HG03159 (cell line): Measurements from ENCODE around the gene ABLIM1.

Experiments used
- ATAC-seq: cut with Tn5 transposase; IDR thresholded peaks from one replicate; pipeline ENCODE4 v1.9.1; 2021; ENCODE audit warnings: mild to moderate bottlenecking, moderate library complexity; ENCODE audit not compliant: unreplicated experiment

ABLIM1 gene

DNA sequence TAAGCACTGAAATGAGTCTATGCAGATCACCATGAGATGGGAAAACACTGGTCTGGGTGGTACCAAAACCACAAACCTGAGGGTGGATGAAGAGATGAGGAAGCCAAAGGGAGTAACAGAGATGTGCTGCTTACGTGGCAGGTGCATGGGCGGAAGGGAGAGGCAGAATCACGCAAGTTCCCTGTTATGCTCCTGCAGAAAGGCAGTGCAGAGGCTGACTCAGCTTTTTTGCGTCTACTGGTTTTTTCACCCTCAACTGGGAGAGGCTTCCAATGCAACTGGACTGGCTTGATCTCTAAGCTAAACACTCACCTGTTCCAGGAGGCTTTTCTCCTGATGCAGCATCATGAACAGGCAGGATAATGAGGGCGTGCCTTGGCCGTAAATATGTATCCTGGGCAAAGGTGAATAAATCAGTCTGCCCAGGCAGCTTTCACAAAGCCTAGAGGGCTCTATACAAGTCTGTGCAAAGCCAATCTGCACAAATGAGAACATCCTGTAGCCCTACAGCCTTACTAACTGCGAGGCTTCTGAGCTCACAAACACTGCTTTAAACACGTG lies 158.4 kb downstream of the ABLIM1 start:
- peak; percentile 17 for ATAC-seq

DNA sequence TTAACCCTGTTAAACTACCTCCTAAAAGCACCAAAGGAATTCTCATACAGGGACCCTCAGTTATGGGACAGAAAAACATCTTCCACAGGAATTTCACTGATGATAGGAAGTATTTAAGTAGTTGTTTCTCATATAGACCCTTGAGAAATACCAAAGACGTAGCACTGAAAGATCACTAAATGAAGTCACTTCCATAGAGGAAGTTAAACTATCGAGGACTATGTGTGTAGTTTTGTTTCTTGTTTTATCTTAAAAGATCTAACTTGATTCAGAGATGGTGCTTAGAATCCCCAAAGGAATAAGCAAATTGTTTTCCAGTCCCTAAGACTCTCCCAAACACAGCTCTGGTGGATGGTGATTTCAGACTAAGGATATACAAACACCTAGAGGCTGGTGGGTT lies 159.0 kb downstream of the ABLIM1 start:
- peak; percentile 32 for ATAC-seq

DNA sequence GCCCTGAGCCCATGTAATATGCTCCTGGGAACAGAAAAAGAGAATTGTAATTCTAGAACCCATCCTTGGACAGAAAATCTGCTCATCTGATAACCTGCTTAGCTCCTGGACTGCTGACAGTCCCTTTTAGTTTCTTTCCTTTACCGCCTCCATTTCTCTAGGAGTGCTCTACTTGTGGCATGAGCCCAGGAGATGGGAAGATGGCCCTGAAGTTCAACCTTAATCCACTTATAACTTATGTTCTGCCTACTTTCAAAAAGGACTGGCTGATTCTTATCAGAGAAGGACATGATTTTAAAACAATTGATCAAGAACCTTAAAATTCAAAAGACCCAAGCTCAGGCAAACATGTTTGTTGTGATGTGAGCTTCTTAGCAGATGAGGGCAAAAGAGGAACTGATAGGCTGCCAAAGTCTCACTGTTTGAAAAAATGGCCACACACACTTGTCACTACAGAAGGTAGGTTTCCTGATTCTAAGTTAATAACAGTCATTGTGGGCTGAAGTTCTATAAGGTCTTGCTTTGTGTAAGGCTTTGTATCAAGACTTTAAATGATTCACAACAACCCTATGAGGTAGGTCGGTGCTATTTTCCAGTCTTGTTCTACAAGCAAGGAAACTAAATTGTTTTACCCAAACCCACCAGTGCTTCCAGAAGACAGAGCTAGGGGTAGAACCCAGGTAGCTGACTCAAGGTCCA lies 159.5 kb downstream of the ABLIM1 start:
- peak; percentile 70 for ATAC-seq

DNA sequence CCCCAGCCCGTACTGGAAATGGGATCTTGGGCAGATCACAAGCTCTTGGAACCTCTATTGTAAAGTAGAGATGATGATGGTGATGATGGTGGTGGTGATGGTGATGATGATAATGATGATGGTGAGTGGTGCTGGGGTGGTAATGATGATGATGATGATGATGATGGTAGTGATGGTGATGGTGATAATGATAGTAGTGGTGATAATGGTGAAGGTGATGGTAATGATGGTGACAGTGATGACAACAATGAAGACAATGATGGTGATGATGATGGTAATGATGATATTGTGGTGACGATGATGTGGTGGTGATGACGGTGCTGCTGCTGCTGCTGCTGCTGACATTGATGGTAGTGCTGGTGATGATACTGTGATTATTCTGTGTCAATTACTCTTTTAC lies 162.8 kb downstream of the ABLIM1 start:
- ATAC-seq: no peak

DNA sequence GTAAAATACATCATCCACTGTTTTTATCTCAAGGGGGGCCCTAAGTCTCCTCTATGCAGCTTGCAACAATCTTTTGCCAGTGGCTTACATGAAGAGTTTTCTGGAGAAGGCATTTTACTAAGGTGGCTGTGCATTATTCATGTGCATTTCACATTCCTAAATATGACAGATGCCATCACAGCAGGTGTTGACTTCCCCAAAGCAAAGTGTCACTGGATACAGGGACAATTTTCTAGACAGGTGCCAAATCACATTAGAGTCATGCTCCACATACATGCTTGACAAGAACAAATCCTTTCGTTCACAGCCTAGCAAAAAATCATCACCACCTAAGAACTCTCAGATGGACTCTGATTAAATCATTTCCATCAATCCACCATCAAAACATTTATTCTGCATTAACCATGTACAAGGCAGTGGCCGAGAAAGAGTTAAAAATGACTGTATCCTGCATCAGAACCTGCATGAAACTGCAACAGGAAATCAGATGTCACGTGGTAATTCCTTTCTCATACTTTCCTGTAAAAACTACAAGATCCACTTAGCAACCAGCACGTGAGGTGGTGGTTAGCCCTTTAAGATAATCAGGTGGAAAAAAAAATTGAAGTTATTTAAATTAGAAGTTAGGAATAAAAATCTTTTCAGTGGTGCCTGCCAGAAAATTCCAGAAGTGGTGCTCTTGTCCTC lies 165.6 kb downstream of the ABLIM1 start:
- peak; percentile 33 for ATAC-seq

DNA sequence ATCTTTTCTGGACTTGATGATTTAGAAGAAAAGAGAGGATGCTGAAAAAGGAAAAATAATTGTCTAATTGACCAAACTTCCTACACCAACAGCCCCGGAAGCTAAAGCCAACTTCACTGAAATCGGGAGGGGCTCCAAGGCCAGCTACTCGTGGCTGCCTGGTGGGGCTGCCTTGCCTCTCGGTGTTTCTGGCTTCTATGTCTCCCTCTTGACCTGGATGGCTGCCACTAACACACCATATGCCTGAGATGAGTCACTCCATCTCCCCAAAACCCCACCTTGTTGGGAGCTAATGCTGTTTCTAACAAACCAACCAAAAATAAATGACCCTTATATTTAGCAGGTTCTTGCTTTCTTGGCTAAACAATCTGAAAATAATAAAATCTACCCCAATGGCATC lies 166.1 kb downstream of the ABLIM1 start:
- no peak for ATAC-seq

DNA sequence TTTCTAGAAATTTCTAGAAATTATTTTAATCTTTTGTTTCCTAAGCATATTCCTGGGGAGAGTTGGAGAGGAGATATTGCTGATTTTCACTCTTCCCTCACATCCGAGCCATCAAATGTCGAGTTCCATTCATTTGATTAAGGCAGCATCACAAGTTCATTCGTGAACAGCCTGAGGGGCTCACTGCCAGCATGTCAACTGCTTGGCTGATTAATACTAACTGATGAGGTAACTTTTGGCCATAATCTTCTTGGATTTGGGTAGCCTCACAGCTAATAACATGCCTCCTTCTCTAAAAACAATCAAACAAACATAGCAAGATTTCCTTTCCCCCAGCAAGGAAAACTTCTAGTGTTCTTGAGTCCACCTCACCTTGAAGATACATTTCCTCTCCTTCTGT lies 166.7 kb downstream of the ABLIM1 start:
- no peak for ATAC-seq

DNA sequence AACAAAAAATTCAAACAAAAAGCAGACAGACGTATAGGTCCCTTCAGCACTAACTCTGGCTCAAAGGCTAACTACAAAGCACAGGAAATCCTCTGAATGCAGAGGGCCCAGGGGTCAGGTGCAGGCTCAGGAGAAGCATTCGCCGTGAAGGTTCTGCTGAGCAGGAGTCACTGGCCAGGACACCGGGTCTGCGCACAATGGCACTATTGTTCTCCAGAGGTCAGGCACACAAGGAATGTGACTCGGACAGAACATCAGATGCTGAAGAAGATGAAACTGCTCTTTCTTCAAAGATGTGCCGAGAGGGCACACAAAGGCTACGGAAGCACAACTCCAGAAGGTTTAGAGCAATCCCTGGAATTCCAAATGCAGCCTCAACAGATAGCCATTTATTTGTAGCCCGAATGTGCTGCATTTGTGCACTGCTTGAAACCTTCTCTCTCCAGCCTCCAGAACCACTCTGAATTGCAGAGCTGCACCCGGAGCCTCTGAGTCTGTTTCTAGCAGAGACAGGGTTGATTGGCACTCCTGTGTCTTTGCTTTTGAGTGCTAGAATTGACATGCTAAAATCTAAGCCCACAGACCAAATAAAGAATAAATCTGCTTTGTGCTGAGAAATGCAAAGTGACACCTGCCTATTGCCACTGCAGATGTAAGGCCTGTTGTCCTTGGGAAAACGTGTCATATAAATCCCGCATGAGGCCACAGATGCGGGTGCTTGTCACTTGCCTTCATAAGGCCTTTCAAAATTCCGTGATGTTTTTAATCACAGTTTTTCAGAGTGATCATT lies 168.4 kb downstream of the ABLIM1 start:
- no peak for ATAC-seq

DNA sequence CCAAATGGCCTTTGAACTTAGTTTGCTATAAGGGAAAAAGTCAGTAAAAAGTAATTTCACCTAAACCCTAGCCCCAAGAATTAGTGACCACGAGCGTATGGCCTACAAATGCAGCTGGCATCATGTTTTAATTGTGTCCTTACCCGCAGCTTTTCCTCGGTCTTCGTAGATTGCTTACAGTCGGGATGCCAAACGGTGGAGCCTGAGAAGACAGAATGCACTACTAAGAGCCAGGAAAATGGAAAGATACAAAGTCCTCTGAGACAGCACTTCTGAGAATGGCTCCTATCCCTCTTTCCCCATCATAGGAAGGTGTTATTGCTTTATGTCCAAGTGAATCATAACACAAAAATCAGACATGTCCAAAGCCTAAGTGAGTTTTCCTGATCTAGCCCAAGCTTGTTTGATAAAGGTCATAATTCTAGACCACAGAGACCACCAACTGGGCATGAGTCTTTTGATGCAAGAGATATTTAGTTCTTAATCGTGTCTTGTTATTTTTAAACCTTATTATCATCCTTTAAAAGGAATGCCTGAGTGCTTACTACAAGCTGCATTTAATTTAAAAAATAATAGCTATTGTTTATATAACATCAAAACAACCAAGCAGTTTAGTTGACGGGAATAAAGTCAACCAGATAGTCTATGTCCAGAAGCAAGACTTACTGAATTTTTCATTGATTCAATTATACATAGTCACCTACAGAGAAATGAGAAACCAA lies 170.1 kb downstream of the ABLIM1 start:
- no peak for ATAC-seq

DNA sequence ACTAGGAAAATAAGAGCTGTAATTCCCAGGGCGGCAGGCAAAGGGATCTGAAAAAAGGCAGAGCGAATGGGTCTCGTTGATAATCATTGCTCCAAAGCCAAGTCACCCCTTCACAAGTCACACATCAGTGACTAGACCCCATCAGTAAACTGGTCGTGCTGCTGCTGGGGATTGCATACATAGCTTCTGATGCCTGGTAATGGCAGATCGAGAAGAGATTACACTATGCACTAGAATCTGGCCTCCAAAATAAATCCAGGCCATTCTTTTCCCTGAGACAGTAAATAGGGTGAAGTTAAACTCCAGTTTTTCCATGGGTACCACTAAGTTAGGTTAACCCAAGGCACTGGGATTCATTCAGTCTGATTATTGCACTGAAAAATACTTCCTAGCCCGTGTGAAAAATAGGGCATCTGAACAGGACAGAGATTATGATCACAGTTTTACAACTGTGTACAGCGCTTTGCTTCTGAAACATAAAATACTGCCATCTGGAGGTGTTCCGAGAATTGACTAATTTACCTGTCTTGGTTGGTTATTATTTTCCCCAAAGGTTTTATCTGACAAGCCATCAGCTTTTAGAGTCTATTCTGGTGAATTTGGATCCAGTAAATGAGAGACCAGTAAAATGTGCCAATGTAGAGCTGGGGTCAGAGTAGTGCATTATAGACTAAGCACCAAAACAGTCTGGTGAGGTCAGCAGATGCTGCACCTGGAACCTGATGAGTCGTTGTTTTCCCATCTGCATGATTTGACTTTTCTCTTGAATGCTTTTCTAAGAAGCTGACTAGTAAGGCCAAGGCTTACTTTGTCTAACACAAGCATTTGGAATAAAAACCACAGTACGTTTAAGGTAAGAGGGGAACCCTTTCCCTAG lies 170.9 kb downstream of the ABLIM1 start:
- ATAC-seq: no peak

DNA sequence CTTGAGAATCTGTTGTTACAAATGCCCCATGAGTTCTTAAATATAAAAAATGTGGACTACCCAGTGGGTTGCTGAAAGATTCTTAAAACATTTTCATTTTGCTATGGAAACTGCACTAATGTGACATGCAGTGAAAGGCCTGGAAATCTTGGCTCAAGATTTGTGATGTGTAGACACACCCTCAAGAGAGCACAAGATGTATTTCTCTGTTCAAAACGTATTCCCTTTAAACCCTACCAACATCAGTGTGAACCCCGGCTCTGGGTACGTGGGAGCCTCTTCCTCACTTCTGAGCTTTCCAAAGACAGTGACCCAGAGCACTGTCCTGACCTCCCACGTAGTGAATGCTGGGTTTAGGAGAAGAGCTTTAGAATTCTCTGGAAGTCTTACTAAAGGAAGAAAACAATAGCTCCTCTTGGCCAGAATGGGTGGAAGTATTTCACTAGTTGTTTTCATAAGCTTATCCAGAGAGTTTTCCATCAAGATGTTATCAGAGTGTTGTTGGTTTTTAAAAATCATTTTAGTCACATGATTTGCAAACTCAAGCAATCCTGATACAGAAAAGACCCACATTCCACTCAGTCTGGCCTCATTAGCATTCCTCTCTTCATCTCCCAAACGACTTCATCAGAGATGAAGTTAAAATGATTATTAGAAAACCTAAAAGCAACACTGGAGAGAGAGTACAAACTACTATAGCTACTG lies 172.2 kb downstream of the ABLIM1 start:
- ATAC-seq: no peak

DNA sequence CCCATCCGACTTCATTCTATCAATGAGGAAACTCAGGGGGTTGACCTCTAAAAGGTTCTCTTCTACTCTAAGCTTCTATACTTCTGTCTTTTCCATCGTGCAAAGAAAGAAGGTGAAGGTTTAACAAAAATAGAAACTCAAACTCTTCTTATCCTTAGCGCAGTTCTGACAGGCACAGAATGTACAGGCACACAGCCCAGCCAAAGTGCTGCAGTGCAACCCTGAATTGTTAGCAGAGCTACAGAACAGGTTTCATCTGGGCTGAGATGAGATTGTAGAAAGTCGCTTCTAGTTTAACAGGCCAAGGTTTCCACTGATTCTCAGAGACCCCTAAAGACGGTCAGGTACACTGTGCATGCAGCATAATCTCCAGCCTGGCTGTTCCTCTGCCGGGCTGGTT lies 174.5 kb downstream of the ABLIM1 start:
- no peak for ATAC-seq

DNA sequence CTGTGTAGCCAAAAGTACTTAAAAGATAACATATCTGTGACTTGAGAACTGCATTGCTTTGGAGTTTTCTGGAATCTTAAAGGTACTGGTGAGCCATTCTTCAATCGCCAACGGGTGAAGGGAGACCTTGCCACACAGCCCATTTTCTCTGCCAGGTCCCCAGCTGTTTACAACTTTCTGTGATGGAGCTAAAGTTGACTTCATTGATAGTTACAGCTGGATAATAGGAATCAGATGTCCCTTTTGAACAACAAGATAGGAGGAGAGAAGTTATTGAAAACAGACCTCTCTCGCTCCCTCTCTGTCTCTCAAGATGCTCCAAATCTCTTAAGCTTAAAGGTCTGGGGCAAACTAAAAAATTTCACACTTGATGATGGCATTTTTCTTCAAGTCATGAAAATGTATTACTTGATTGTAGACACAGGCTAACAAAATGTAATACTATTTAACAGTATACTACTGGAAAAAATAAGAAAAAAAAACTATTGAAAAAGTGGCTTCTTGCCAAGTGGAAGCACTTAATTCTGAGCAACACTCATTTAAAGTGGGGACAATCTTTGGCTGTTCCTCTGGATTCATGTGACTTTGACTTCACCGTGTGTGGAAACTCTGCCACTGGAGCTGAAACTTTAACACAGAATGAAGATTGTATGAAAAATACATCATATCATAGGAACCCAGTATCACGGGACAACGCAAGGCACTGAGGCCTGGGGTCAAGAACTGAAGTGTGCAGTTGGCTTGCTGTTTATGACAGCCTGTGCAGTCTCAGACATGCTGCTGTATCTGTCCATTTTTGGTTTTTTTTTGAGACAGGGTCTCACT lies 175.4 kb downstream of the ABLIM1 start:
- ATAC-seq: no peak

DNA sequence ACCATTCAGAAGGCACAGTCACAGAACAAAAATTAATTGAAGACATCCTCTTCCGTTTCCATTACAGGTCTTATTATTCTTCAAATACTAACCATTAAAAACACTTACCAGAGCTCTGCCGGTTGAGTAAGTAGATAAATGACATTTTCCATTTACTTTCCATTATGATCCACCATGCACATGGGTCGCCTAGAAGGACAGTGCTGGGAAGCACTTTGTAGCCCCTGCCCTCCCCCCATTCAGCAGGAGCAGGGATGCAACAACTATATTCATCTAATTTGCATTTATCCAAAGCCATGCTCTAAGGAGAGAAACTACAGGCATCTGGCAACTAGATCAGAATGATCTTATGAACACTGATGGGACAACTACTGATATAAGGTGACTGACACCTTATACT lies 177.0 kb downstream of the ABLIM1 start:
- no peak for ATAC-seq

DNA sequence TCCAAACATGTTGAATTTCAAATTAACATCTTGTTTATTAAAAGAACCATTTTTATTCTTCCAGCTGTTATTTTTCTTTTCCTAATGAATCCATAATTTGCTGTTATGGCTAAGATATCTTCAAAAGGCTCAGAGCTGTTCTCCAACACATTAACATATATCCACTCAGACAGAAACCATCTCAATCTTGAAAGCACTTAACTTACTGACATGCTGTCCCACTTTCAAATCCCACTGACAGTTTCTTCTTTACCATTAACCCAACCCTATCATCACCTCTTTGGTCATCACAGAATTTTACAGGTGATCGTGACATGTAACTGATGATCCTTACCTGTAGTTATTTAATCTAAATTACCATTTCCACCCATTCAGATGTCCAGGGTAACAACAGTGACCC lies 178.2 kb downstream of the ABLIM1 start:
- no peak for ATAC-seq

DNA sequence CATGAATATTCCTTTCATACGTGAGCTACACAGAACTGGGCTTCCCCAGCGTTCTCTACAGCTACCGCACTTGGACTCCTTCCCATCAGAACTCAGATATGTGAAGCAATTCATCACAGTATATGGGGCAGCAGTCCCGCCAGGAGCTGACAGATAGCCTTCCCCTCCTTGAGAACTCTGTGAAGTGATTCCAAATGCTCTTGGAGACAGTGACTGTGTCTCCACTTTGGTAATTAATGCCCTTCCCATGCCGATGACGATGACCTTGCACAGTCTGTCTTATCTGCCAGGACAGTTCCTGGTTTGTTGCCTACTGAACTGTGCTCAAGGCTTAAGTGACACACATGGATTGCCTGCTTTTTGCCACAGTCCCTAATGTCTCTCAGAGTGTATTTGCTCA lies 178.8 kb downstream of the ABLIM1 start:
- no peak for ATAC-seq

DNA sequence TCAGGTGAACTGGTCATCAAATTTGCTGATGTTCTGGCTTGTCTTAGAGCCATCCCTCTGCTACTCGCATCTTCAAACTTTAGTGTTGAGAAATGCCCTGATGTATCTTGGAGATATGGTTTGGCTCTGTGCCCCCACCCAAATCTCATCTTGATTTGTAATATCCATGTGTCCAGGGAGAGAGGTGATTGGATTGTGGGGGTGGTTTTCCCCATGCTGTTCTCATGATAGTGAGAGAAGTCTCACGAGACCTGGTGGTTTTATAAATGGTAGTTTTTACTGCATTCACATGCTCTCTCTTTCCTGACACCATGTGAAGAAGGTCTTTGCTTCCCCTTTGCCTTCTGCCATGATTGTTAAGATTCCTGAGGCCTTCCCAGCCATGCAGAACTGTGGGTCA lies 179.8 kb downstream of the ABLIM1 start:
- no peak for ATAC-seq

DNA sequence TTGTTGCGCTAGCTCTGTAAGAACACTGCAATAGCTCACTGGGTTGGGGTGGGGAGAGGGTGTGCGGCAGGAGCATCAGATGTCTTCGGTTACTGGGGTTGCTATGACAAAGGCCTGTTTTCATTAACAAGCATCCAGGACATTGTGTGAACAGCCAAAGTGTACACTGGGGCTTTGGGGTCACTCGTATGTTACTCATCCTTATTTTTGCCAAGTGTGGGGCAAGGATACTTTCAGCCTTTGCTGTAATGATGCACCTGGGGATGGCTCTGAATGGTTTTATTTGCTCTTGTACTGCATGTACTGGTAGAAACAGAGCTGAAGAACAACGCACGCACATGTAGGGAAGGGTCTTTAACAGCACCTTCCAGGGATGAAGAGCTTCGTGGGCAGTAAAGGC lies 180.8 kb downstream of the ABLIM1 start:
- ATAC-seq: no peak

DNA sequence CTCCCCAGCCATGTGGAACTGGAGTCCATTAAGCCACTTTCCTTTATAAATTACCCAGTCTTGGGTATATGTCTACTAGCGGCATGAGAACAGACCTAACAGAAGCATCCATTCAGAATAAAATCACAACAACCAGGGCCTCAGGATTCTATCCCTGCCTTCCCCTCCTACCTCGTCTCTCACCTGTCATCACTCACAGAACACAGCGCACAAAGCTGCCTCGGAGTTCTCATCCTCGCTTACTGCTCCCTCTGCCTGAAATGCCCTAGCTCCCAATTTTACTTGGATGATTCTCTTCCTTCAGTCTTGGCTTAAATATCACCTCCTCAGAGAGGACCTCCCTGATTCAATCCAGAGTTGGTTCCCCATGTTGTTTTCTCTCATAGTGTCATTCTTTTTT lies 183.1 kb downstream of the ABLIM1 start:
- no peak for ATAC-seq
